Measurements from ENCODE around the gene RAB28. TPM values are rescaled to one million over a fixed set of nuclear protein-coding genes. Genes with fewer than 3 reads are reported as not detected.
"Not testable (repeated sequence)": the region's sequence is repeated elsewhere in the genome, so short reads cannot be mapped to it uniquely, and the experiment has no call there.

RAB28 gene
- polyA plus RNA-seq, 1 experiment, result 9.6 TPM

DNA sequence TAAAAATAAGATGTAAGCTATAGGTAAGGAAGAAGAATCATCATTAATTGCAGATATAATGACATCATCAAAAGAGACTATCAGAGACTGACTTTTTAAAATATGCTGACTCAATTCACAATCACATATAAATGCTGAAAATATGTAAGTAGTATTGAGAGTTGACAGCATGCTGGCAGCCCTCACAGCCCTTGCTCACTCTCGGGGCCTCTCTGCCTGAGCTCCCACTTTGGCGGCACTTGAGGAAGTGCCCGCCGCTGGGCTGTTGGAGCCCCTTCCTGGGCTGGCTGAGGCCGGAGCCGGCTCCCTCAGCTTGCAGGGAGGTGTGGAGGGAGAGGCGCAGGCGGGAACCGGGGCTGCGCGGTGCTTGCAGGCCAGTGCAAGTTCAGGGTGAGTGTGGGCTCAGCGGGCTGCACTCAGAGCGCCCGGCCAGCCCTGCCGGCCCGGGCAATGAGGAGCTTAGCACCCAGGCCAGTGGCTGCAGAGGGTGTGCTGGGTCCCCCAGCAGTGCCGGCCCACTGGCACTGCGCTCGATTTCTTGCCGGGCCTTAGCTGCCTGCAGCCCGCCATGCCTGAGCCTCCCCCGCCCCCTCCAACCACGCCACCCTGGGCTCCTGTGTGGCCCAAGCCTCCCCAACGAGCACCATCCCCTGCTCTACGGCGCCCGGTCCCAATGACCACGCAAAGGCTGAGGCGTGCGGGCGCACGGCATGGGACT is 68.9 kb downstream of the RAB28 start:
- Histone ChIP-seq H3K36me3 (ENCODE audit: control insufficient read depth, insufficient read depth, low read length) (no peaks in the 10 kb centered on the region), H3K27me3 (ENCODE audit: control insufficient read depth, insufficient read depth, low read length) (no peaks in the 10 kb centered on the region), H3K4me3 (ENCODE audit: low read depth, low read length) (no peak overlapping the region)
- no peak for TF ChIP-seq CTCF (IDR thresholded peaks at IDR 0.05; ENCODE audit: insufficient read depth, low read depth, low read length)
- CTCF ChIA-PET, result no interaction called here
- no peak for DNase-seq (ENCODE audit: low read depth)
- POLR2A ChIA-PET, result no interaction called here

GRCh38 chr4:13413729-13414437 is 70.3 kb downstream of the RAB28 start:
- no peaks in the 10 kb centered on the region for H3K27me3 ChIP-seq (ENCODE audit: control insufficient read depth, insufficient read depth, low read length)
- ChIA-PET CTCF (no interaction called here), POLR2A (interaction anchor here (0.6 kb wide), 1 partner anchor 70 kb away, joined by 3 read pairs; no protein-coding TSS in a partner anchor)
- DNase-seq (ENCODE audit: low read depth), result no peak
- no peak overlapping the region for H3K4me3 ChIP-seq (ENCODE audit: low read depth, low read length)
- no peaks in the 10 kb centered on the region for H3K36me3 ChIP-seq (ENCODE audit: control insufficient read depth, insufficient read depth, low read length)
- no peak for TF ChIP-seq CTCF (IDR thresholded peaks at IDR 0.05; ENCODE audit: insufficient read depth, low read depth, low read length)

DNA sequence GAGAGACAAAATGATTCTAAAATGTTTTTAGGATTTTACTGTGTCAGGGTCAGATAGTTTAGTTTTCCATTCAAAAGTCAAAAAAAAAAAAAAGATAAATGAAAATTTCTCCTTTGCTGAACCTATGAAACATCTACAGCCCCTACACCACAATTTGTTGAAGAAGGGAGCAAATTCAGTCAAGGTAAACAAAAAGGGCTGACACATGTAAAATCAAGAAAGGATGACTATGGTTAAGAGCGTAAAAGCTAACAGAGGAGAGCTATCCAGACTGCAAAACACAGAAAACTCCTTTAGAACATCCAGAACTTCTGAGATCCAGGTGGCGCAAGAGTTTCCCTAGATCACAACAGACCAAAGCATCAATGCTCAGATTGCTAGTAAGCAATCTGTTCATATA is 72.2 kb downstream of the RAB28 start:
- ChIA-PET POLR2A (no interaction called here), CTCF (no interaction called here)

DNA sequence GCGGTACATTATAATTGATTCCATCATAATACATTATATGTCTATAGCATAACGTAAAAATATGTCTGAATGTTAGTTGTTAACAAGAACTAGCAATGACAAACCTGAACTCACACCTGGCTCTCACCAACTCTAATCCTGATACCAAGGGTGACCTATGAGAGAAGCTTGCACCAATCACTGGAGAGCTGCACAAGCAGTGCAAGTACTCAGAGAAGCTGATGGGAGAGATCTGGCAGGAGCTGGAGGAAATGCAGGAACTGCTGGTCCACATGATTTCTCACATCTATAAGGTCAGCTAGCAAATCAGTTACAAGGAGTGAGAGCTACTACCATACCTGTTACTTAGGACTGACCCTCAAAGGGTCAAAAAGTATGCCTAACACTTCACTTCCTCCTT is 74.8 kb downstream of the RAB28 start:
- Histone ChIP-seq H3K27me3 (ENCODE audit: control insufficient read depth, insufficient read depth, low read length) (no peaks in the 10 kb centered on the region), H3K4me3 (ENCODE audit: low read depth, low read length) (no peak overlapping the region), H3K36me3 (ENCODE audit: control insufficient read depth, insufficient read depth, low read length) (no peaks in the 10 kb centered on the region)
- POLR2A ChIA-PET, result no interaction called here
- DNase-seq (ENCODE audit: low read depth), result no peak
- TF ChIP-seq CTCF (IDR thresholded peaks at IDR 0.05; ENCODE audit: insufficient read depth, low read depth, low read length), result no peak
- CTCF ChIA-PET, result no interaction called here

More for the DNA sequence above, 72.2 kb downstream of the RAB28 start:
- Histone ChIP-seq H3K36me3 (ENCODE audit: control insufficient read depth, insufficient read depth, low read length) (no peaks in the 10 kb centered on the region), H3K27me3 (ENCODE audit: control insufficient read depth, insufficient read depth, low read length) (no peaks in the 10 kb centered on the region), H3K4me3 (ENCODE audit: low read depth, low read length) (no peak overlapping the region)
- TF ChIP-seq CTCF (IDR thresholded peaks at IDR 0.05; ENCODE audit: insufficient read depth, low read depth, low read length), result no peak
- DNase-seq (ENCODE audit: low read depth), result no peak

GRCh38 chr4:13406156-13406555 is 78.0 kb downstream of the RAB28 start:
- DNase-seq (ENCODE audit: low read depth); H3K27me3 ChIP-seq (ENCODE audit: control insufficient read depth, insufficient read depth, low read length); POLR2A ChIA-PET; CTCF ChIA-PET; H3K36me3 ChIP-seq (ENCODE audit: control insufficient read depth, insufficient read depth, low read length); H3K4me3 ChIP-seq (ENCODE audit: low read depth, low read length): not testable (repeated sequence)

Measured in BJ (cell line).